ENCODE measurements around the gene AKAP6.

DNA sequence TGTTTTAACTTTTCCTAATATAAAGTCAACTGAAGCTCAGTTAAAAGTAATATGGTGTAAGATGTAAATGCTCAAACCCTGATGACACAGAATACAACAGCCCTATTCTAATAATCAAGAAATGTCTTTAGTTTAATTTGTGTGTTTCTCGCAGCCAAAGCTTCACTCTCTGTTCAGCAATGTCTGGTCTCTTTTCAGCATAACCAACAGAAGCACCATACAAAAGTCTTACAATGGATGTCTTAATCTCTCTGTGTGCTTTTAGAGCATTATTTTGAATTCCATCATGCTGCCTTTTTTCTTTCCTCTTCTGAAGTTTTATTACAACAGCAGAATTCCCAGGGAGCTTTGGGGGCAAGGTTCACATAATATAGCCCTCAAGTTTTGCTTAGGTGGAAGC lies 399.4 kb downstream of the AKAP6 start:
- TF ChIP-seq, protein P1, sequence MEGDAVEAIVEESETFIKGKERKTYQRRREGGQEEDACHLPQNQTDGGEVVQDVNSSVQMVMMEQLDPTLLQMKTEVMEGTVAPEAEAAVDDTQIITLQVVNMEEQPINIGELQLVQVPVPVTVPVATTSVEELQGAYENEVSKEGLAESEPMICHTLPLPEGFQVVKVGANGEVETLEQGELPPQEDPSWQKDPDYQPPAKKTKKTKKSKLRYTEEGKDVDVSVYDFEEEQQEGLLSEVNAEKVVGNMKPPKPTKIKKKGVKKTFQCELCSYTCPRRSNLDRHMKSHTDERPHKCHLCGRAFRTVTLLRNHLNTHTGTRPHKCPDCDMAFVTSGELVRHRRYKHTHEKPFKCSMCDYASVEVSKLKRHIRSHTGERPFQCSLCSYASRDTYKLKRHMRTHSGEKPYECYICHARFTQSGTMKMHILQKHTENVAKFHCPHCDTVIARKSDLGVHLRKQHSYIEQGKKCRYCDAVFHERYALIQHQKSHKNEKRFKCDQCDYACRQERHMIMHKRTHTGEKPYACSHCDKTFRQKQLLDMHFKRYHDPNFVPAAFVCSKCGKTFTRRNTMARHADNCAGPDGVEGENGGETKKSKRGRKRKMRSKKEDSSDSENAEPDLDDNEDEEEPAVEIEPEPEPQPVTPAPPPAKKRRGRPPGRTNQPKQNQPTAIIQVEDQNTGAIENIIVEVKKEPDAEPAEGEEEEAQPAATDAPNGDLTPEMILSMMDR (IDR thresholded peaks at IDR 0.05): no peak
- TF ChIP-seq POLR2A (IDR thresholded peaks at IDR 0.05): no peak

All from adrenal gland (tissue), 5 donors.